GM19023 (cell line): ENCODE results near the gene ADGRB2.

Experiments used
- ATAC-seq: cut with Tn5 transposase; IDR thresholded peaks from one replicate; pipeline ENCODE4 v1.9.1; 2021; ENCODE audit warnings: mild to moderate bottlenecking, moderate library complexity; ENCODE audit not compliant: unreplicated experiment

The ADGRB2 gene

GRCh38 chr1:31765041-31765467, 914 bp upstream of the ADGRB2 start:
- no peak for ATAC-seq

GRCh38 chr1:31763671-31764311, 349 bp downstream of the ADGRB2 start:
- no peak for ATAC-seq

- no peak for ATAC-seq
Observed at GRCh38 chr1:31762726-31763670, 1.1 kb downstream of the ADGRB2 start.

- no peak for ATAC-seq
Observed at GRCh38 chr1:31762323-31762722, 1.8 kb downstream of the ADGRB2 start.

- no peak for ATAC-seq
Observed at GRCh38 chr1:31761883-31762282, 2.3 kb downstream of the ADGRB2 start.

- ATAC-seq: no peak
Observed at GRCh38 chr1:31760471-31761470, 3.4 kb downstream of the ADGRB2 start.

- no peak for ATAC-seq
Observed at GRCh38 chr1:31759298-31760023, 4.7 kb downstream of the ADGRB2 start.

- no peak for ATAC-seq
Observed at GRCh38 chr1:31758823-31759222, 5.3 kb downstream of the ADGRB2 start.

GRCh38 chr1:31757989-31758388, 6.2 kb downstream of the ADGRB2 start:
- ATAC-seq: no peak

- no peak for ATAC-seq
Observed at GRCh38 chr1:31757204-31757679, 6.9 kb downstream of the ADGRB2 start.

- ATAC-seq: no peak
Observed at GRCh38 chr1:31756578-31756977, 7.6 kb downstream of the ADGRB2 start.

GRCh38 chr1:31755850-31756492, 8.2 kb downstream of the ADGRB2 start:
- ATAC-seq: no peak

- no peak for ATAC-seq
Observed at GRCh38 chr1:31755197-31755611, 8.9 kb downstream of the ADGRB2 start.

GRCh38 chr1:31754397-31754796, 9.7 kb downstream of the ADGRB2 start:
- ATAC-seq: no peak

GRCh38 chr1:31753707-31754349, 10.3 kb downstream of the ADGRB2 start:
- ATAC-seq: no peak

GRCh38 chr1:31752952-31753475, 11.1 kb downstream of the ADGRB2 start:
- ATAC-seq: no peak

- ATAC-seq: no peak
Observed at GRCh38 chr1:31752258-31752657, 11.9 kb downstream of the ADGRB2 start.

GRCh38 chr1:31751822-31752241, 12.3 kb downstream of the ADGRB2 start:
- ATAC-seq: no peak
